ENCODE measurements around the gene MRE11.

DNA sequence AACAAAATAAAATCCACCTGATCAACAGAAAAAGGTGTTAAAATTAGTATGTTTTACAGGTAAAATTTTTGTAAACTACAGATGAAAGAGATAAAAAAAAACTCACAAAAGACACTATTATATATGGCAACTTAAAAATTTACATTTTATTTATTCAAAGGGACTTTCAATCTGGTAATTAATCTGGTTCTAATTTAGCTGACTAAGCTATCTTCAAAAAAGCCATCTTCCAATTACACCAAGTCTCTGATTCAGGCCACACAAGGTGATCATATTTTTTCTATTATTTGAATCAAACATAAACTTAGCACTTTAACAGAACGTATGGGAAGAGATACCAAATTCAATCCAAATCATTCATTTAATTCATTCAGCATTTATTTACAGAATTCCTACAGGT lies 7.6 kb downstream of the MRE11 start:
- TF ChIP-seq CTCF (IDR thresholded peaks at IDR 0.05; ENCODE audit: insufficient read depth, low read depth, low read length) (no peak), EZH2 (IDR thresholded peaks at IDR 0.05; ENCODE audit: insufficient read depth, low read length) (no peak)
